Neural cell (in vitro differentiated cells): ENCODE results near the gene CAPN2.

Experiments used
- CTCF ChIP-seq: fragments of 450-650 bp; IDR thresholded peaks from 2 replicates; pipeline ENCODE4 v1.5.1; 2014; ENCODE audit warnings: antibody characterized with exemption, mild to moderate bottlenecking, moderate library complexity; ENCODE audit not compliant: poor library complexity, severe bottlenecking
- EP300 ChIP-seq: fragments of 450-650 bp; conservative IDR thresholded peaks from 2 replicates; pipeline ENCODE4 v1.6.1; 2014; ENCODE audit warnings: antibody characterized with exemption, mild to moderate bottlenecking, moderate library complexity; ENCODE audit not compliant: poor library complexity, severe bottlenecking
- EZH2 ChIP-seq: fragments of 200-600, 300-800 bp; shearing (Covaris generic), sonication (generic); IDR thresholded peaks from 2 replicates; pipeline ENCODE4 v1.6.1; 2014; ENCODE audit warnings: antibody characterized with exemption, low read length, borderline replicate concordance, mild to moderate bottlenecking; ENCODE audit not compliant: insufficient read depth, poor library complexity, severe bottlenecking
- POLR2AphosphoS5 ChIP-seq: IDR thresholded peaks from 2 replicates; pipeline ENCODE4 v1.6.1; 2012

DNA sequence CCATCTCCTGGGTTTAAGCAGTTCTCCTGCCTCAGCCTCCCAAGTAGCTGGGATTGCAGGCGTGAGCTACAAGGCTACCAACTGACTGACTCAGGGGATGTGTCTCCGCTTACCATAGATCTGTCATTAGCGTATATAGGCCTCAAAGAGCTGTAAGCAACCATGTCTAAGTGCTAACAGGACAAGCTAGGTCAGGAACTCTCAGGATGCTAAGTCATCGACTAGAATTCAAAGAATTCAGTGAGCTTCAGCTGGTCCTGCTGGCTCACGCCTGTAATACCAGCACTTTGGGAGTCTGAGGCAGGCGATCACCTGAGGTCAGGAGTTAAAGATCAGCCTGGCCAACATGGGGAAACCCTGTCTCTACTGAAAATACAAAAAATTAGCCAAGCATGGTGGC lies 29.5 kb downstream of the CAPN2 start:
- TF ChIP-seq EP300 (no peak), CTCF (no peak), POLR2AphosphoS5 (no peak), EZH2 (no peak)
